CD8-positive, alpha-beta memory T cell (primary cell): ENCODE data around the gene TXNDC9. TPM values are rescaled to one million over a fixed set of nuclear protein-coding genes. Genes with fewer than 3 reads are reported as not detected.
A peak's percentile ranks its signal among the peaks of the same experiment; 100 is the strongest.
"Not testable (repeated sequence)": the region's sequence is repeated elsewhere in the genome, so short reads cannot be mapped to it uniquely, and the experiment has no call there.

Experiments used
- CTCF ChIA-PET: fragments of 350-600 bp; sonication (Branson Sonifier 250); formaldehyde crosslinking; loops from one replicate; lab custom pipeline; 2021; ENCODE audit warnings: antibody characterized with exemption; lab: Charles Lee
- POLR2A ChIA-PET: fragments of 350-600 bp; sonication (Branson Sonifier 250); formaldehyde crosslinking; loops from one replicate; lab custom pipeline; 2021; ENCODE audit warnings: antibody characterized with exemption; lab: Charles Lee
- DNase-seq, 5 donors: peaks; one replicate each; pipeline versions ENCODE4 v3.0.0 to v3.0.0-alpha.2; 2020 to 2022; ENCODE audit warnings: mixed read lengths in 1 of 5
- H3K27ac ChIP-seq: one replicate; pipeline ENCODE4 v1.7.0; 2013; ENCODE audit warnings: low read depth, mild to moderate bottlenecking, low read length, moderate library complexity
- H3K27me3 ChIP-seq: 2 replicates; pipeline ENCODE4 v1.7.0; 2013; ENCODE audit warnings: low read length, mild to moderate bottlenecking; ENCODE audit not compliant: insufficient read depth, poor library complexity, severe bottlenecking
- H3K36me3 ChIP-seq: 2 replicates; pipeline ENCODE4 v1.7.0; 2013; ENCODE audit warnings: mild to moderate bottlenecking, low read length, moderate library complexity; ENCODE audit not compliant: insufficient read depth
- H3K4me1 ChIP-seq: 2 replicates; pipeline ENCODE4 v1.7.0; 2013; ENCODE audit warnings: mild to moderate bottlenecking, low read length, moderate library complexity; ENCODE audit not compliant: insufficient read depth
- H3K4me3 ChIP-seq: 2 replicates; pipeline ENCODE4 v1.7.0; 2013; ENCODE audit warnings: mild to moderate bottlenecking, low read length
- H3K9me3 ChIP-seq: 2 replicates; pipeline ENCODE4 v1.7.0; 2013; ENCODE audit warnings: mild to moderate bottlenecking, low read length
- H3K27ac Mint-ChIP-seq, 8 donors: one replicate each; pipeline ENCODE4 v1.8.0; 2020 to 2021; ENCODE audit warnings: mixed read lengths in 8 of 8, mild to moderate bottlenecking in 6 of 8, inconsistent platforms in 3 of 8, moderate library complexity in 3 of 8
- H3K27me3 Mint-ChIP-seq, 2 donors: one replicate each; pipeline ENCODE4 v1.8.0; 2020 to 2021; ENCODE audit warnings: mixed read lengths in 2 of 2, mild to moderate bottlenecking in 1 of 2, moderate library complexity in 1 of 2
- H3K36me3 Mint-ChIP-seq, 3 donors: one replicate each; pipeline ENCODE4 v1.8.0; 2020 to 2021; ENCODE audit warnings: mixed read lengths in 3 of 3, inconsistent platforms in 1 of 3, mild to moderate bottlenecking in 1 of 3
- H3K4me1 Mint-ChIP-seq, 3 donors: one replicate each; pipeline ENCODE4 v1.8.0; 2020 to 2021; ENCODE audit warnings: mixed read lengths in 3 of 3, inconsistent platforms in 1 of 3, mild to moderate bottlenecking in 1 of 3
- H3K4me3 Mint-ChIP-seq, 7 donors: one replicate each; pipeline ENCODE4 v1.8.0; 2020 to 2021; ENCODE audit warnings: mixed read lengths in 7 of 7, mild to moderate bottlenecking in 6 of 7, moderate library complexity in 4 of 7, inconsistent platforms in 2 of 7
- H3K9me3 Mint-ChIP-seq, 5 donors: one replicate each; pipeline ENCODE4 v1.8.0; 2020 to 2022; ENCODE audit warnings: mixed read lengths in 5 of 5, mild to moderate bottlenecking in 3 of 5, moderate library complexity in 2 of 5, inconsistent platforms in 1 of 5
- polyA plus RNA-seq: library from polyadenylated mRNA; unstranded; fragments of 300-500 nt; fragmentation: Illumina TruSeq; gene quantifications from one replicate; pipeline ENCODE4 v1.2.3, GENCODE V29; 2021
- total RNA-seq, 2 experiments: library from RNA; stranded (reverse); gene quantifications; one replicate each; pipeline ENCODE4 v1.2.3, GENCODE V29; 2021

Gene TXNDC9
- total and polyA plus RNA-seq, 3 experiments from 2014 or later: 32.9 to 51.3 (median 34.1) TPM

- H3K4me1 Mint-ChIP-seq, CTCF ChIA-PET, H3K27ac ChIP-seq, H3K9me3 ChIP-seq, H3K27me3 Mint-ChIP-seq, DNase-seq, H3K9me3 Mint-ChIP-seq, H3K27ac Mint-ChIP-seq, H3K4me3 ChIP-seq, H3K4me3 Mint-ChIP-seq, H3K27me3 ChIP-seq, POLR2A ChIA-PET, H3K4me1 ChIP-seq: not testable (repeated sequence)
- peaks cover 23 to 57% (median 24%) of the 10 kb centered on the region in 3 donors for H3K36me3 Mint-ChIP-seq
- H3K36me3 ChIP-seq: peaks cover 19% of the 10 kb centered on the region
These were observed 18.3 kb downstream of the TXNDC9 start for GRCh38 chr2:99317873-99318200.

- Mint-ChIP-seq H3K27ac (no peak overlapping the region), H3K4me1 (no peaks in the 10 kb centered on the region), H3K36me3 (peaks cover 23 to 54% (median 24%) of the 10 kb centered on the region in 3 donors), H3K9me3 (peaks cover 0 to 5% (median 3%) of the 10 kb centered on the region in 5 donors), H3K4me3 (no peak overlapping the region), H3K27me3 (no peaks in the 10 kb centered on the region)
- H3K27me3 ChIP-seq: no peaks in the 10 kb centered on the region
- POLR2A ChIA-PET: no interaction called here
- no peaks in the 10 kb centered on the region for H3K9me3 ChIP-seq
- no peak overlapping the region for H3K4me3 ChIP-seq
- peaks cover 19% of the 10 kb centered on the region for H3K36me3 ChIP-seq
- CTCF ChIA-PET: interaction anchor here (1.9 kb wide), 1 partner anchor 18 kb away, joined by 5 read pairs; the partner anchor contains the start of gene TXNDC9
- no peaks in the 10 kb centered on the region for H3K4me1 ChIP-seq
- H3K27ac ChIP-seq: no peak overlapping the region
- DNase-seq: no peak
These were observed 18.8 kb downstream of the TXNDC9 start for GRCh38 chr2:99317161-99317872.

GRCh38 chr2:99301097-99301496, 35.0 kb downstream of the TXNDC9 start, which contains the start of gene LYG1:
Gene LYG1, minus strand, starts transcription at chr2:99301197. Its CDS starts 5,527 bp downstream, at chr2:99295670.
- H3K27me3 ChIP-seq, CTCF ChIA-PET, H3K4me3 Mint-ChIP-seq, H3K9me3 ChIP-seq, H3K27ac ChIP-seq, DNase-seq, H3K36me3 ChIP-seq, H3K9me3 Mint-ChIP-seq, POLR2A ChIA-PET, H3K4me1 Mint-ChIP-seq, H3K27me3 Mint-ChIP-seq, H3K4me1 ChIP-seq, H3K4me3 ChIP-seq: not testable (repeated sequence)
- Mint-ChIP-seq H3K36me3 (peaks cover 10 to 35% (median 22%) of the 10 kb centered on the region in 3 donors), H3K27ac (peak within 1 kb of the TSS in 1 of 8 donors; percentile 9)

- Histone ChIP-seq H3K27ac (no peak overlapping the region), H3K4me3 (no peak overlapping the region), H3K36me3 (no peaks in the 10 kb centered on the region), H3K9me3 (no peaks in the 10 kb centered on the region), H3K4me1 (no peaks in the 10 kb centered on the region), H3K27me3 (no peaks in the 10 kb centered on the region)
- H3K4me3 Mint-ChIP-seq: no peak overlapping the region
- POLR2A ChIA-PET: no interaction called here
- H3K36me3 Mint-ChIP-seq: peaks cover 12 to 30% (median 29%) of the 10 kb centered on the region in 3 donors
- CTCF ChIA-PET: no interaction called here
- H3K9me3 Mint-ChIP-seq: no peaks in the 10 kb centered on the region
- no peak for DNase-seq
- peaks cover 0 to 2% of the 10 kb centered on the region in 2 donors for H3K27me3 Mint-ChIP-seq
- no peaks in the 10 kb centered on the region for H3K4me1 Mint-ChIP-seq
- H3K27ac Mint-ChIP-seq: no peak overlapping the region
These were observed 36.6 kb downstream of the TXNDC9 start for GRCh38 chr2:99299580-99299979.

DNA sequence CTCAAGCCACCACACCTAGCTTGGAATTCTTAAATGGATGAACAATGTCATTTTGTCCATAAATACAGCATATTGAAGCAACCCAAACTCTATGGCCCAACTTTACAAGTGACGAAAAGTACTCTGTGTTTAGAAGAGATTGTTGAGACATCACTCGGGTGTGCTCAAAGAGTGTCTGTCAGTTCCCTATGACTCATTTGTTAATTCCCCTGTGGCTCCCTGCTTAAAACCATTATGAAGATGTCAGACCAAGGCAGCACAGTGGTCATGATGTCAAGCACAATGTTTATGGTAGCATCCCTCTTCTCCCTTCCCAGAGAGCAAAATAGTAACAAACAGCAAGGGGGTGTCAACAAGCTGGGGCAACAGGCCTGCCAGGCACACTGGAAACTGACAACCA, 38.1 kb downstream of the TXNDC9 start:
- Histone ChIP-seq H3K4me3 (no peak overlapping the region), H3K27me3 (no peaks in the 10 kb centered on the region), H3K27ac (no peak overlapping the region), H3K9me3 (no peaks in the 10 kb centered on the region), H3K4me1 (no peaks in the 10 kb centered on the region), H3K36me3 (no peaks in the 10 kb centered on the region)
- H3K4me3 Mint-ChIP-seq: no peak overlapping the region
- no peak overlapping the region for H3K27ac Mint-ChIP-seq
- CTCF ChIA-PET: interaction anchor here (1.7 kb wide), 1 partner anchor 261 kb away, joined by 3 read pairs; no protein-coding TSS in a partner anchor
- no peaks in the 10 kb centered on the region for H3K27me3 Mint-ChIP-seq
- DNase-seq: no peak
- POLR2A ChIA-PET: no interaction called here
- no peaks in the 10 kb centered on the region for H3K4me1 Mint-ChIP-seq
- H3K9me3 Mint-ChIP-seq: no peaks in the 10 kb centered on the region
- peaks cover 8 to 26% (median 17%) of the 10 kb centered on the region in 3 donors for H3K36me3 Mint-ChIP-seq

DNA sequence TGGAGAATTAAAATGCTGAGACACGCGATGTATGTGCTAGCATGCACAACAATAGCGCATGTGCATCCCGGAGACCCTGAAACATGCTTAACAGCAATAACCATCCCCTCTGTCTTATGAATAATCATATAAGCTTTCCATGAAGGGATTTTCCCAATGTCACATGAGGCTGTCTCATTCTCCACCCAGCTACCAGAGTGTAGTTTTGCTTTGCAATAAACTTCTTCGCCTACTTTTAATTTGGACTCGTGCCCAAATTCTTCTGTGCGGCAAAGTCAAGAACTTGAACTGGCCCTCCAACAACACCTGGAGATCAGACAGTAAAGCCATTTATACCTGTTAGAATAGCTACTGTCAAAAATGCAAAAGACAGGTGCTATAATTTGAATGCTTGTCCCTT, 50.6 kb downstream of the TXNDC9 start:
- H3K27ac ChIP-seq: no peak overlapping the region
- ChIA-PET POLR2A (no interaction called here), CTCF (no interaction called here)
- H3K36me3 Mint-ChIP-seq: peaks cover 9 to 29% (median 12%) of the 10 kb centered on the region in 3 donors
- H3K27ac Mint-ChIP-seq: no peak overlapping the region
- H3K27me3 Mint-ChIP-seq: no peaks in the 10 kb centered on the region
- no peaks in the 10 kb centered on the region for H3K4me1 ChIP-seq
- no peak overlapping the region for H3K4me3 ChIP-seq
- no peaks in the 10 kb centered on the region for H3K27me3 ChIP-seq
- H3K36me3 ChIP-seq: no peaks in the 10 kb centered on the region
- peaks cover 0 to 1% (median under 1%) of the 10 kb centered on the region in 5 donors for H3K9me3 Mint-ChIP-seq
- H3K4me1 Mint-ChIP-seq: no peaks in the 10 kb centered on the region
- DNase-seq: no peak
- no peaks in the 10 kb centered on the region for H3K9me3 ChIP-seq
- H3K4me3 Mint-ChIP-seq: no peak overlapping the region

GRCh38 chr2:99279969-99280695, 56.0 kb downstream of the TXNDC9 start:
- no peaks in the 10 kb centered on the region for H3K4me1 ChIP-seq
- ChIA-PET POLR2A (no interaction called here), CTCF (no interaction called here)
- H3K36me3 ChIP-seq: no peaks in the 10 kb centered on the region
- no peak overlapping the region for H3K4me3 ChIP-seq
- Mint-ChIP-seq H3K4me3 (no peak overlapping the region), H3K9me3 (peaks cover 0 to 11% (median 8%) of the 10 kb centered on the region in 5 donors), H3K36me3 (peaks cover 5 to 33% (median 30%) of the 10 kb centered on the region in 3 donors), H3K27me3 (no peaks in the 10 kb centered on the region), H3K27ac (no peak overlapping the region), H3K4me1 (no peaks in the 10 kb centered on the region)
- no peaks in the 10 kb centered on the region for H3K27me3 ChIP-seq
- H3K27ac ChIP-seq: no peak overlapping the region
- DNase-seq: no peak
- H3K9me3 ChIP-seq: no peaks in the 10 kb centered on the region

- Histone ChIP-seq H3K4me1 (no peaks in the 10 kb centered on the region), H3K27ac (no peak overlapping the region), H3K4me3 (no peak overlapping the region), H3K36me3 (no peaks in the 10 kb centered on the region), H3K9me3 (no peaks in the 10 kb centered on the region), H3K27me3 (no peaks in the 10 kb centered on the region)
- CTCF ChIA-PET: no interaction called here
- H3K4me1 Mint-ChIP-seq: no peaks in the 10 kb centered on the region
- POLR2A ChIA-PET: no interaction called here
- peaks cover 5 to 30% (median 26%) of the 10 kb centered on the region in 3 donors for H3K36me3 Mint-ChIP-seq
- no peak for DNase-seq
- no peak overlapping the region for H3K4me3 Mint-ChIP-seq
- no peaks in the 10 kb centered on the region for H3K27me3 Mint-ChIP-seq
- peaks cover 0 to 11% (median 8%) of the 10 kb centered on the region in 5 donors for H3K9me3 Mint-ChIP-seq
- H3K27ac Mint-ChIP-seq: no peak overlapping the region
These were observed 57.3 kb downstream of the TXNDC9 start for GRCh38 chr2:99278793-99279291.
